Large intestine (tissue), 3 donors: ENCODE data around the gene DPH1. TPM values are rescaled to one million over a fixed set of nuclear protein-coding genes. Genes with fewer than 3 reads are reported as not detected.

ENCODE experiments used
- DNase-seq, 2 donors: peaks; one replicate each; pipeline versions ENCODE4 v3.0.0 to v3.0.0-alpha.2; 2013
- H3K27ac ChIP-seq: one replicate; pipeline ENCODE4 v1.5.1; 2013; ENCODE audit warnings: low read length
- H3K27me3 ChIP-seq: 2 replicates; pipeline ENCODE4 v1.6.1; 2013; ENCODE audit warnings: low read length; ENCODE audit not compliant: control insufficient read depth, insufficient read depth
- H3K36me3 ChIP-seq: 2 replicates; pipeline ENCODE4 v1.6.1; 2013; ENCODE audit warnings: low read length; ENCODE audit not compliant: control insufficient read depth, insufficient read depth
- H3K4me1 ChIP-seq: one replicate; pipeline ENCODE4 v1.6.1; 2013; ENCODE audit warnings: low read length; ENCODE audit not compliant: control insufficient read depth, insufficient read depth
- H3K4me3 ChIP-seq: one replicate; pipeline ENCODE4 v1.5.1; 2013; ENCODE audit warnings: low read length
- H3K9me3 ChIP-seq: one replicate; pipeline ENCODE4 v1.6.1; 2013; ENCODE audit warnings: mild to moderate bottlenecking, low read depth, low read length, moderate library complexity; ENCODE audit not compliant: control insufficient read depth
- WGBS: methylation state at CpG from one replicate; pipeline ENCODE4 v1.1.5; 2013; ENCODE audit warnings: low lambda C conversion rate; ENCODE audit not compliant: insufficient coverage; 5-methylcytosine and 5-hydroxymethylcytosine counted together
- polyA plus RNA-seq: library from polyadenylated mRNA; unstranded; fragments of 120-200 nt; gene quantifications from one replicate; pipeline ENCODE4 v1.2.1, GENCODE V29; 2013

The DPH1 gene
- polyA plus RNA-seq, 1 donor = 40.4 TPM

DNA sequence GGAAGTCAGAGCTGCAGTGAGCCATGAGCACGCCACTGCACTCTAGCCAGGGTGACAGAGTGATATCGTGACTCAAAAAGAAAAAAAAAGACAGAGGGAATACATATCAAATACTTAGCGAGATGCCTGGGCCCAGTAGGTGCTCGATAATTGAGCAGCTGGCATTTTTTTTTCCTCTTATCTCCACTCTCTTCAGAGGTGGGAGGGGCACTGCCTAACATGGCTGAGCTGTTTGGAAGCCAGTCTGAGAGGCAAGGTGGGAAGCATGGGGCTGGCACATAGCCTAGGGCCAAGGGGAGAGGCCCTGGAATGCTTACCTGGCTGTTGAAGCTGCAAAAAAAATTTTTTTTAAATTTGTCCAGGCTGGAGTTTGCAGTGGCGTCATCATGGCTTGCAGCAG, 63.4 kb downstream of the DPH1 start:
- Histone ChIP-seq H3K36me3 (peaks cover 5% of the 10 kb centered on the region), H3K9me3 (no peaks in the 10 kb centered on the region), H3K4me1 (peaks cover 21% of the 10 kb centered on the region), H3K27ac (no peak overlapping the region), H3K4me3 (no peak overlapping the region), H3K27me3 (no peaks in the 10 kb centered on the region)
- 93% methylated on average over 2 of the region's 5 CpGs for WGBS
- DNase-seq = no peak

Other genes with a start within 250 kb of the DPH1 start
- 15.4 TPM for gene SMYD4, start 200.3 kb upstream of the DPH1 start, polyA plus RNA-seq
- gene RPA1, start 200.1 kb upstream of the DPH1 start, polyA plus RNA-seq = 64.4 TPM
- 0.45 TPM for gene RTN4RL1, start 4.8 kb upstream of the DPH1 start, polyA plus RNA-seq
- 26.8 TPM for gene OVCA2, start 11.9 kb downstream of the DPH1 start, polyA plus RNA-seq
- 15.9 TPM for gene HIC1, start 24.9 kb downstream of the DPH1 start, polyA plus RNA-seq